Measurements from ENCODE around the gene CBY2. TPM values are rescaled to one million over a fixed set of nuclear protein-coding genes. Genes with fewer than 3 reads are reported as not detected.

Gene CBY2
- total RNA-seq, 2 experiments from 2014 or later = not detected

DNA sequence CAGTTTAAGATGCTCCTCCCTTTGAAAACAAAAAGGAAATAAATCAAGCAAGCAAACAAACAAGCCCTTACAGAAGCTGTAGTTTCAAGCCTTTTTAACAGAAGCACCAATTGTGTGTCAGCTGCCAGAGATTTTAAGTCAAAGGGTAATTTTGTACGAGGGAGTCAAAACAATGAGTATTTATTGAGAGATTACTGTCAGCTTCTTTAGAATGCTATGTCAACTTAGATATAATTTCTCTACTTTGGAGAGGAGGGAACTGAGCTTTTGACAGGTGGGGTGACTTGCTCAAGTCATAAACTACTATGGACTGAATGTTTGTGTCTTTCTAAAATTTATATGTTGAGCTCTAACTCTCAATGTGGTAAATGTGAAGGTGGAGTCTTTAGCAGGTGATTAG lies 10.5 kb upstream of the CBY2 start:
- H3K36me3 Mint-ChIP-seq (ENCODE audit: low read depth) = no peaks in the 10 kb centered on the region
- CTCF ChIA-PET = interaction anchor here (1.0 kb wide), 1 partner anchor 16 kb away, joined by 3 read pairs; no protein-coding TSS in a partner anchor
- no peaks in the 10 kb centered on the region for H3K36me3 ChIP-seq (ENCODE audit: insufficient read depth, low read length)
- peaks cover 4% of the 10 kb centered on the region for H3K9me3 Mint-ChIP-seq
- TF ChIP-seq, protein P1, sequence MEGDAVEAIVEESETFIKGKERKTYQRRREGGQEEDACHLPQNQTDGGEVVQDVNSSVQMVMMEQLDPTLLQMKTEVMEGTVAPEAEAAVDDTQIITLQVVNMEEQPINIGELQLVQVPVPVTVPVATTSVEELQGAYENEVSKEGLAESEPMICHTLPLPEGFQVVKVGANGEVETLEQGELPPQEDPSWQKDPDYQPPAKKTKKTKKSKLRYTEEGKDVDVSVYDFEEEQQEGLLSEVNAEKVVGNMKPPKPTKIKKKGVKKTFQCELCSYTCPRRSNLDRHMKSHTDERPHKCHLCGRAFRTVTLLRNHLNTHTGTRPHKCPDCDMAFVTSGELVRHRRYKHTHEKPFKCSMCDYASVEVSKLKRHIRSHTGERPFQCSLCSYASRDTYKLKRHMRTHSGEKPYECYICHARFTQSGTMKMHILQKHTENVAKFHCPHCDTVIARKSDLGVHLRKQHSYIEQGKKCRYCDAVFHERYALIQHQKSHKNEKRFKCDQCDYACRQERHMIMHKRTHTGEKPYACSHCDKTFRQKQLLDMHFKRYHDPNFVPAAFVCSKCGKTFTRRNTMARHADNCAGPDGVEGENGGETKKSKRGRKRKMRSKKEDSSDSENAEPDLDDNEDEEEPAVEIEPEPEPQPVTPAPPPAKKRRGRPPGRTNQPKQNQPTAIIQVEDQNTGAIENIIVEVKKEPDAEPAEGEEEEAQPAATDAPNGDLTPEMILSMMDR (IDR thresholded peaks at IDR 0.05) = no peak
- H3K27me3 ChIP-seq (ENCODE audit: control insufficient read depth in 1 of 2, insufficient read depth in 2 of 2, low read length in 2 of 2) = peaks cover 0 to 2% of the 10 kb centered on the region in 2 experiments
- intact Hi-C loops (cut with DNase I, micrococcal nuclease) = no loop called here
- no peaks in the 10 kb centered on the region for H3K27me3 Mint-ChIP-seq
- H3K9me3 ChIP-seq (ENCODE audit: control insufficient read depth in 1 of 2, insufficient read depth in 1 of 2, low read length in 2 of 2) = no peaks in the 10 kb centered on the region
- no peaks in the 10 kb centered on the region for H3K4me1 ChIP-seq (ENCODE audit: insufficient read depth, low read length)
- H3K4me3 ChIP-seq (ENCODE audit: low read length) = no peak overlapping the region
- DNase-seq (no peak), ATAC-seq (ENCODE audit: poor library complexity) (no peak)
- H3K4me1 Mint-ChIP-seq (ENCODE audit: low read depth) = peaks cover 8% of the 10 kb centered on the region
- no peak overlapping the region for H3K4me3 Mint-ChIP-seq
- H3K27ac Mint-ChIP-seq = no peak overlapping the region
- POLR2A ChIA-PET = no interaction called here
- no peak overlapping the region for H3K27ac ChIP-seq (ENCODE audit: low read depth in 1 of 2, low read length in 2 of 2)

DNA sequence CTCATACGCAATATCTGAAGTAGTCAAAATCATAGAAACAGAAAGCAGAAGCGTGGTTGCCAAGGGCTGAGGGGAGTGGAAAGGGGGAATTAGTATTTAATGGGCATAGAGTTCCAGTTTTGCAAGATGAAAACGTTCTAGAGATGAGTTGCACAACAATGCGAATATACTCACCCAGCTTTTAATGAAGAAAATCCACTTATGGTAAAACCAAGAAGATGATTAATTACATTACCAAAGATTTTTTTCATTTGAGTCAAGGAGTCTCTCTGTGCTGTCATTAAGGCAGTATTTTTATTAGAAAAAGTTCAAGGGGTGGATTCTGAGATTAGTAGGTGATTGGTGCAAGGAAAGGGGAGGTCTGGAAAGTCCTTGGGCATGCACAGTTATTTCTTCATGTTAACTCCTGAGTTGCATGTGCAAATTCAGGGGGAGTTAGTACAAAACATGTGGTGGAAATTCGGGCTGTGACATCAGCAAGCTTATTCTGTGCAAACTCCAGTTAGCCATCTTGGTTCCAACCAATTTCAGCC lies 6.9 kb upstream of the CBY2 start:
- CTCF ChIA-PET = no interaction called here
- intact Hi-C loops (cut with DNase I, micrococcal nuclease) = no loop called here
- H3K4me3 ChIP-seq (ENCODE audit: low read length) = no peak overlapping the region
- ATAC-seq (ENCODE audit: poor library complexity) (no peak), DNase-seq (peak in 2 of 14 experiments; percentile 20 to 33)
- no peaks in the 10 kb centered on the region for H3K36me3 ChIP-seq (ENCODE audit: insufficient read depth, low read length)
- Mint-ChIP-seq H3K27me3 (no peaks in the 10 kb centered on the region), H3K9me3 (peaks cover 4% of the 10 kb centered on the region), H3K36me3 (ENCODE audit: low read depth) (no peaks in the 10 kb centered on the region), H3K27ac (no peak overlapping the region), H3K4me3 (no peak overlapping the region), H3K4me1 (ENCODE audit: low read depth) (peaks cover 8% of the 10 kb centered on the region)
- POLR2A ChIA-PET = no interaction called here
- H3K9me3 ChIP-seq (ENCODE audit: control insufficient read depth in 1 of 2, insufficient read depth in 1 of 2, low read length in 2 of 2) = no peaks in the 10 kb centered on the region
- no peaks in the 10 kb centered on the region for H3K27me3 ChIP-seq (ENCODE audit: control insufficient read depth in 1 of 2, insufficient read depth in 2 of 2, low read length in 2 of 2)
- TF ChIP-seq, protein P1 (IDR thresholded peaks at IDR 0.05) = no peak
- H3K27ac ChIP-seq (ENCODE audit: low read depth in 1 of 2, low read length in 2 of 2) = no peak overlapping the region
- H3K4me1 ChIP-seq (ENCODE audit: insufficient read depth, low read length) = no peaks in the 10 kb centered on the region

DNA sequence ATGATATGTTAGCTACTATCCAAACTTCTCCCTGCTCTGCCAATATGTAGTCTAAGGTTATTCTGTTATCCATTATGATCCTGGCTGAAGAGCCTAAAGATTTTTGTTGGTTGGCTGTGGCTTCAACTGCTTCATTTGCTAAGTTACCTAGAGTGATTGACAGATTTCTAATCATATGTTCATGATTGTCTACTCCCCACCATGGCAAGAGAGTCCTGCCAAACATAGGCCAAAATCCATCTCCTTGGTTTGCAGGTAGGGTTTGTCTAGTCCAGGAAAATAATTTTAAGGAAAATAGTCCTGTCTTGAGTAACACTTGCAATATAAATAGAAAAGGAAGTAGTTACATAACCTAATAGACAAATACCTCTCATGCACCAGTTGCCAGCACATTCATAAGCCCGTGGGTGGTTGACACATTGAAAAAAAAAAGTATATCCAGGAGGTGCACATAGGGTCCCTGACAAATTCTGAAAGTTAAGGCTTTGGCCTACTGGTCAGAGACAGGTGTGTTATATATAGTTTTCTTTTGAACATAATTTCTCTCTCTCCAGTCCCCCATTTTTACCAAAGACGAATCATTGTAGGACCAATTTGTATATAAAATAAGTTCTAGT lies 5.4 kb upstream of the CBY2 start:
- Mint-ChIP-seq H3K27ac (no peak overlapping the region), H3K9me3 (peaks cover 3% of the 10 kb centered on the region), H3K4me3 (no peak overlapping the region), H3K27me3 (no peaks in the 10 kb centered on the region), H3K36me3 (ENCODE audit: low read depth) (no peaks in the 10 kb centered on the region), H3K4me1 (ENCODE audit: low read depth) (peaks cover 8% of the 10 kb centered on the region)
- TF ChIP-seq, protein P1 (IDR thresholded peaks at IDR 0.05) = no peak
- Histone ChIP-seq H3K27ac (ENCODE audit: low read depth in 1 of 2, low read length in 2 of 2) (no peak overlapping the region), H3K9me3 (ENCODE audit: control insufficient read depth in 1 of 2, insufficient read depth in 1 of 2, low read length in 2 of 2) (no peaks in the 10 kb centered on the region), H3K27me3 (ENCODE audit: control insufficient read depth in 1 of 2, insufficient read depth in 2 of 2, low read length in 2 of 2) (no peaks in the 10 kb centered on the region), H3K4me1 (ENCODE audit: insufficient read depth, low read length) (no peaks in the 10 kb centered on the region), H3K4me3 (ENCODE audit: low read length) (no peak overlapping the region), H3K36me3 (ENCODE audit: insufficient read depth, low read length) (no peaks in the 10 kb centered on the region)
- no peak for DNase-seq
- CTCF ChIA-PET = no interaction called here
- intact Hi-C loops (cut with DNase I, micrococcal nuclease) = no loop called here
- POLR2A ChIA-PET = no interaction called here
- no peak for ATAC-seq (ENCODE audit: poor library complexity)
